ENCODE results near the gene F2RL3.

- TF ChIP-seq POLR2A (IDR thresholded peaks at IDR 0.05) (no peak), CTCF (IDR thresholded peaks at IDR 0.05) (no peak)
Measured at GRCh38 chr19:16883522-16883921, 5.3 kb upstream of the F2RL3 start.
